NCI-H2081 treated with DMSO at 0.1 percent for 48 hours (cell line): ENCODE measurements around the gene FNDC5.

Source experiments
- DNase-seq: peaks from one replicate; lab custom pipeline; 2025; lab: John Stamatoyannopoulos, UW

Gene FNDC5

GRCh38 chr1:32864375-32865019, 6.2 kb downstream of the FNDC5 start:
- DNase-seq, result no peak

GRCh38 chr1:32863881-32864245, 6.8 kb downstream of the FNDC5 start:
- DNase-seq, result no peak

- no peak for DNase-seq
These were observed 7.4 kb downstream of the FNDC5 start for GRCh38 chr1:32863218-32863880.

- DNase-seq, result no peak
These were observed 8.6 kb downstream of the FNDC5 start for GRCh38 chr1:32861904-32862695.

GRCh38 chr1:32860566-32860965, 10.1 kb downstream of the FNDC5 start:
- DNase-seq, result no peak

GRCh38 chr1:32859915-32860314, 10.8 kb downstream of the FNDC5 start:
- DNase-seq, result no peak

- no peak for DNase-seq
These were observed 11.9 kb downstream of the FNDC5 start for GRCh38 chr1:32858791-32859190.

- no peak for DNase-seq
These were observed 12.6 kb downstream of the FNDC5 start for GRCh38 chr1:32858136-32858535.

GRCh38 chr1:32855861-32856617, 14.7 kb downstream of the FNDC5 start:
- DNase-seq, result no peak

GRCh38 chr1:32848354-32849063, 22.2 kb downstream of the FNDC5 start:
- peak; percentile 27 for DNase-seq

- no peak for DNase-seq
These were observed 38.8 kb downstream of the FNDC5 start for GRCh38 chr1:32831878-32832277.

- DNase-seq, result no peak
These were observed 40.4 kb downstream of the FNDC5 start for GRCh38 chr1:32830092-32830852.

- DNase-seq, result no peak
These were observed 42.4 kb downstream of the FNDC5 start for GRCh38 chr1:32828341-32828740.

GRCh38 chr1:32825181-32825580, 45.5 kb downstream of the FNDC5 start:
- DNase-seq, result no peak

- no peak for DNase-seq
These were observed 51.7 kb downstream of the FNDC5 start for GRCh38 chr1:32818804-32819541.

- DNase-seq, result no peak
These were observed 52.6 kb downstream of the FNDC5 start for GRCh38 chr1:32817815-32818786.

- DNase-seq, result peak; percentile 98
These were observed 53.4 kb downstream of the FNDC5 start, which contains the start of the genes S100PBP and YARS1 for GRCh38 chr1:32817159-32817814. S100PBP (plus strand) TSS chr1:32817653; CDS start chr1:32826100, 8,447 bp downstream. YARS1 (minus strand) TSS chr1:32817358; CDS start chr1:32817244, 114 bp downstream.

GRCh38 chr1:32816676-32817158, 54.0 kb downstream of the FNDC5 start:
- no peak for DNase-seq
